Measurements from ENCODE around the gene HOXD11.

HOXD11 gene

DNA sequence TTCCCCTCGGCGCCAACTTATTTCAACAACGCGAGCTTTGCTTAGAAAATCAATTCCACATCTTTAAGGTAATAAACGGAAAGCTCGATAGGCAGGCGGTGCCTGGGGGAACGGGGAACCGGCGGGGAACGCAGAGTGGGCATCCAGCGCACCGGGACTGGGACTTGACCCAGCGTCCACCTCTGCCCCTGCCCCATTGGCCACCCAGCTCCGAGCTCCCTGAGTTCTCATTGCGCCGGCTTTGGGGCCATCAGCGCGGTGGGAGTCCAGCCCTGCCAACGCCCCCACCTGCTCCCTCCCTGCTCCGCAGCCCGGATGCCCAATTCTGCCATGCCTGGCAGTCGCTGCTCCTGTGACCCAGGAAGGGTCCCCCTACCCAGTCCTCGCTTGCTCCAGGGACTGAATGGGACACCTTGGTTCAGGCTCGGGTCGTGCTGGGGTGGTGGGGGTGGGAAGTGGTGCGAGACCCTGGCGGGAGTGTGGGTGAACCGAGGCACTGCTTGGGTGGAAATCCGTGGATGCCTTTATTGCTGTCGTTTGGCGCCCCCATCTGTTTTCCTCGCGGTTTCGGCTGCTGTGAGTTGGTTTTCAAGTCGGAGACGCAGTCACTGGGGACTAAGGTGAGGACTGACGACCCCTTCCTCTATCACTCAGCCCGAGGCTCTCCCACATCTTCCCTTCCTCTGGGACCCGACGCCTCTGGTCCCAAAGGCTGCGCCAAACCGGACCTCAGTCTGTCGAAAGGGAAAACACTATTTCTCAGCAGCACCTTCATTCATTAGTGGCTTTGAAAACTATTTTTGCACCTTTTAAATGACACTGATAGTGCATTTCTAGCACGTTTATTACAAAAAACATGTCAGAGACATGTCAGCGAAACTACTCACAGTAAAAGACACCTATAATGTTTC is 21.0 kb upstream of the HOXD11 start:
- TF ChIP-seq, protein P1, sequence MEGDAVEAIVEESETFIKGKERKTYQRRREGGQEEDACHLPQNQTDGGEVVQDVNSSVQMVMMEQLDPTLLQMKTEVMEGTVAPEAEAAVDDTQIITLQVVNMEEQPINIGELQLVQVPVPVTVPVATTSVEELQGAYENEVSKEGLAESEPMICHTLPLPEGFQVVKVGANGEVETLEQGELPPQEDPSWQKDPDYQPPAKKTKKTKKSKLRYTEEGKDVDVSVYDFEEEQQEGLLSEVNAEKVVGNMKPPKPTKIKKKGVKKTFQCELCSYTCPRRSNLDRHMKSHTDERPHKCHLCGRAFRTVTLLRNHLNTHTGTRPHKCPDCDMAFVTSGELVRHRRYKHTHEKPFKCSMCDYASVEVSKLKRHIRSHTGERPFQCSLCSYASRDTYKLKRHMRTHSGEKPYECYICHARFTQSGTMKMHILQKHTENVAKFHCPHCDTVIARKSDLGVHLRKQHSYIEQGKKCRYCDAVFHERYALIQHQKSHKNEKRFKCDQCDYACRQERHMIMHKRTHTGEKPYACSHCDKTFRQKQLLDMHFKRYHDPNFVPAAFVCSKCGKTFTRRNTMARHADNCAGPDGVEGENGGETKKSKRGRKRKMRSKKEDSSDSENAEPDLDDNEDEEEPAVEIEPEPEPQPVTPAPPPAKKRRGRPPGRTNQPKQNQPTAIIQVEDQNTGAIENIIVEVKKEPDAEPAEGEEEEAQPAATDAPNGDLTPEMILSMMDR (IDR thresholded peaks at IDR 0.05; ENCODE audit: control insufficient read depth, insufficient read depth, low read depth, low read length, missing control alignments): peak; percentile 68
- H3K4me3 ChIP-seq (ENCODE audit: control insufficient read depth, low read depth, low read length): peak overlapping the region; percentile 14
- no peak for DNase-seq (ENCODE audit: low read depth)

DNA sequence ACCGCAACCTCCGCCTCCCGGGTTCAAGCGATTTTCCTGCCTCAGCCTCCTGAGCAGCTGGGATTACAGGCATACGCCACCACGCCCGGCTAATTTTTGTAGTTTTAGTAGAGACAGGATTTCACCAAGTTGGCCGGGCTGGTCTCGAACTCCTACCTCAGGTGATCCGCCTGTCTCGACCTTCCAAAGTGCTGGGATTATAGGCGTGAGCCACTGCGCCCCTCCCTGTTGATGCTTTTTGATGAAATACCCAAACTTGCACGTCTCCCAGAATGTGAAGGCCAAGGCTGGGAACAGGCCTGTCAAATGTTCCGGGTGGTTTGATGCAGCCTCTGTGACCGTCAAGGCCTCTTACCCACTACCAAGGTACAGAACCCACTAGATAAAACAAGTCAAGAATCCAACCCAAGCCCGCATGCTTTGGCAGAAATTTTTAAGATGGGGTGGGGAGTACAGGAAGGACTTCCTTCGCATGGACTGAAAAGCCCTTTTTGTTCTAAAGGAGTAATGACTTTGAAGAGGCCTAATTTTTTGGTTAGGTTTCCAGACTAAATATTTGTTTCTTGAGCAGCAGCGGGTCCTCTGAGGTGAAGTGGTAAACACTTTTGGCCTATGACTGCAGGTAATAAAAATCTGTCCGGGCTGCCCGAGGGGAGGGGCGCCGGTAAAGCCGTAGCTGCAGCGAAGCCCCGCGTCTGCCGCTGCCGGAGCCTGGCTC is 19.6 kb upstream of the HOXD11 start:
- DNase-seq (ENCODE audit: low read depth): no peak
- no peak overlapping the region; the same call in 1 of the 2 replicates for H3K4me3 ChIP-seq (ENCODE audit: control insufficient read depth, low read depth, low read length)
- TF ChIP-seq, protein P1 (IDR thresholded peaks at IDR 0.05; ENCODE audit: control insufficient read depth, insufficient read depth, low read depth, low read length, missing control alignments): no peak

DNA sequence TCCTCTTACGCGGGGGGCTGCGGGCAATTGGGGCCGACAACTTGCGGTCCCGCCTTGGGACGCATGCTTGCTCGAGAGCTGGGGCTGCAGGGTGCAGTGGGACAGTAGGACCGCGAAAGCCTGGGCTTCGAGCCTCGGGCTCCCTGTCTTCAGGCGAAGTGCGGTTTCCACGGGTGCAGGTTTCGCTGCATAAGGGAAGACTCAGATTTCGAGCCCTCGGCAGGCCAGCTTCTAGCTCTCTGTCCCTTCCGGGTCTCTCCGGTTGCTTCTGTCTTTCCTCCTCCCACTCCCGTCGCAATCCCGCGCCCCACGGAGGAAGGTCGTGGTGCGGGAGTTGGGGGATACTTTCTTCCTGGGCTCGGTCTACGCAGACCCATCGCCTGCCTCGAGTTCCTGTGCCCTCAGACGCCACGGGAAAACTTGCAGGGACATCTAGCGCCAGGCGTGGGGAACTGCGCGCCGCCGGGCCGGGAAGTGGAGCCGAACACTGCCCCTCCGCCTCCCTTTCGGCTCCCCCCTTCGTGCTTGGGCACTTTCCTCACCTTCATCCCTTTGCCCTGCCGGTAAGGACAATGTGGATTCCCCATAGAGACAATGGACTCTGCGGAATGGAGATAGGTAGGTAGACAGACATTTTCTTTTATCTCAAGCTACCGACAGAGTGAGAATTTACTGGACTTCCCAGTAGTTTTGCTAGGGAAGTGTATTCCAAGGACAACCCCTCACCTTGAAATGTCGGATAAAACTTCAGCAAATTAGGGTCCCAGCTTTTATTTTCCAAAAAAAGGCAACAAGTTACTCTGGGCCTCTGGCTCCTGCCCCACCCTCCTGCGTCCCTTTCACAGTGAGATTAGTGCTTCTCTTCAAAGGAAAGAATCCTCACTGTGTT is 18.8 kb upstream of the HOXD11 start:
- DNase-seq (ENCODE audit: low read depth): no peak
- TF ChIP-seq, protein P1 (IDR thresholded peaks at IDR 0.05; ENCODE audit: control insufficient read depth, insufficient read depth, low read depth, low read length, missing control alignments): peak; percentile 85
- peak overlapping the region; percentile 43 for H3K4me3 ChIP-seq (ENCODE audit: control insufficient read depth, low read depth, low read length)

DNA sequence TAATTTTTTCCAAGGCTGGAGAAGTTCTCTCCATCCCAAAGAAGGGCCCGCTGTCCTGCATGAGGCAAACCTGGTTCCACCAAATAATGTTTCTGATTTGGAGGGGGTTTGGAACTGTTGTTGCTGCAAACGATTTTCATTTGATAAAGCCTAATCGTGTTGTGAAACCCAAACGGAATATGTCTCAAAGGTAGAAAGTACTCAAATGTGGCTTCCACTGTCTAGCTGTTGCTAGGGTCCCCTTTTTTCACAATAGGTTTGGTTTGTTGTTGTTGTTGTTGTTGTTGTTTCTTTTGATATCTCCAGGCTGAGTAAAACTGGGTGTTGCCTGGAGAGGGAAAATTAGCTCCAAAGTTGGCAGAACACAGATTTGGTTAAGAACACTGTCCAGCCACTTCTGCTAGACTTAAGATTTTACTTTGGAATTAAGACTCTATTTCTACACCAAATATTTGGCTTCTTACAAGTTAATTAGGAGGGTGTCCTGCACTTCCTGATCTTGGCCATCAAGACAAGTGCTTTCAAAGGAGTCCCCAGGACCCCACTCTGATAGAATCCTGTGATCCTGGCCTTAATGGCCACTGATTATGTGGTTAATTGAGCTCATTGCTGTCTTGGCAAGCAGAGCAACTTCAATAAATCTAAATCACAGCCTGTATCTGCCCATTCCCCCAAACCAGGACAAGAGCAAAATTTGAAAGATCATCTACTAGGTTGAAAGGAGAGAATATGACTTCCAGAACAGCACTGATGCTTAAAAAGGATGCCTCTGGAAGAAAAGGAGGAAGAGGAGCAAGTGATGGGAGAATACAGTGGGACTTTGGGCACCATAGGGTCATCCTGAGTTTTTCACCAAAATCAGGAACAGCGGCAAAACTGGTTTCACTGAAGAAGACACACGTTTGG is 17.9 kb upstream of the HOXD11 start:
- no peak for DNase-seq (ENCODE audit: low read depth)
- no peak overlapping the region for H3K4me3 ChIP-seq (ENCODE audit: control insufficient read depth, low read depth, low read length)
- TF ChIP-seq, protein P1 (IDR thresholded peaks at IDR 0.05; ENCODE audit: control insufficient read depth, insufficient read depth, low read depth, low read length, missing control alignments): no peak

DNA sequence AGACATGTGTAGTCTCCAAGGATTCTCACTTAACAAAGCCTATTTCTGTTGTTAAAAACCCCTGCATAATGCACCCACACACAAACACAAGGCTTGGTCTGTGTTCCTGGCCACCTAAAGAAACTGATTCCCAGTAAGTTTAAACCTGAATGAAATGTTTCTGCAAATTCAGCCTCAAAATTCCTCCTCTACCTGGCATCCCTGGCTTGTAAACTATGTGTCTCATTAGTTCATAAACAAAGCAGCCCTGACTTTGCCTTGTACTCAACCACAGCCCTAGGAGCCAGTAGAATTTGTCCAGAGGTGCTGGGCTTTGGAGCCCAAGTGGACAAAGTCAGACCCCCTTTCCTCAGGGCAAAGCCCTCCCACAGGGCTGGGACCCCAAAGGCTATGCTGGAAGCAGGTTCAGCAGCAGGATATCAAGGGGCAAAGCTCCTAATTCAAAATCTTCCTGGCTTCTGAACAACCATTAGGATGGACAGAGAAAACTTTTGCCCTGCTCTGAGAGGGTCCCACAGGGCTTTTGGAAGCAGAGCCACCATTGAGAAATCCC is 17.2 kb upstream of the HOXD11 start:
- H3K4me3 ChIP-seq (ENCODE audit: control insufficient read depth, low read depth, low read length): no peak overlapping the region
- no peak for DNase-seq (ENCODE audit: low read depth)
- TF ChIP-seq, protein P1 (IDR thresholded peaks at IDR 0.05; ENCODE audit: control insufficient read depth, insufficient read depth, low read depth, low read length, missing control alignments): no peak
